ENCODE results near the gene PLXNA1.

DNA sequence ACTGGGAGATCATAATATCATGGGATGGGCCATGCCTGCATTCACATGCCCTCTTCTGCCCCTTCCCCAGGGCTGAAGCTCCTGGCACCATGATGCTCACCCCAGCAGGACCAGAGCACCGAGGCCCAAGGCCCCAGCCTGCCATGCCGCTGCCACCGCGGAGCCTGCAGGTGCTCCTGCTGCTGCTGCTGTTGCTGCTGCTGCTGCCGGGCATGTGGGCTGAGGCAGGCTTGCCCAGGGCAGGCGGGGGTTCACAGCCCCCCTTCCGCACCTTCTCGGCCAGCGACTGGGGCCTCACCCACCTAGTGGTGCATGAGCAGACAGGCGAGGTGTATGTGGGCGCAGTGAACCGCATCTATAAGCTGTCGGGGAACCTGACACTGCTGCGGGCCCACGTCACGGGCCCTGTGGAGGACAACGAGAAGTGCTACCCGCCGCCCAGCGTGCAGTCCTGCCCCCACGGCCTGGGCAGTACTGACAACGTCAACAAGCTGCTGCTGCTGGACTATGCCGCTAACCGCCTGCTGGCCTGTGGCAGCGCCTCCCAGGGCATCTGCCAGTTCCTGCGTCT lies 5.6 kb downstream of the PLXNA1 start:
- no peak for TF ChIP-seq CTCF (IDR thresholded peaks at IDR 0.05; ENCODE audit: low read depth, low read length)
- no peak for TF ChIP-seq EZH2phosphoT487 (IDR thresholded peaks at IDR 0.05; ENCODE audit: low read depth)
